B cell (primary cell): ENCODE data around the gene SLC7A6OS. TPM values are rescaled to one million over a fixed set of nuclear protein-coding genes. Genes with fewer than 3 reads are reported as not detected.

Experiments
- ATAC-seq: fragments of 200-7000 bp; cut with Tn5 transposase; one replicate; pipeline ENCODE4 v1.10.0; 2021; ENCODE audit warnings: low read depth, mild to moderate bottlenecking, moderate number of reproducible peaks, moderate library complexity
- CTCF ChIA-PET: fragments of 350-600 bp; sonication (Branson Sonifier 250); formaldehyde crosslinking; loops from one replicate; lab custom pipeline; 2021; ENCODE audit warnings: antibody characterized with exemption, inconsistent platforms; lab: Charles Lee
- POLR2A ChIA-PET: fragments of 350-600 bp; sonication (Branson Sonifier 250); formaldehyde crosslinking; loops from one replicate; lab custom pipeline; 2021; ENCODE audit warnings: antibody characterized with exemption; lab: Charles Lee
- DNase-seq: peaks from one replicate; pipeline ENCODE4 v3.0.0; 2013
- H2AFZ ChIP-seq: 2 replicates; pipeline ENCODE4 v1.6.1; 2012; ENCODE audit warnings: mild to moderate bottlenecking, low read depth, low read length; ENCODE audit not compliant: insufficient read depth, poor library complexity, severe bottlenecking
- H3K27ac ChIP-seq, 2 donors: 1 replicate in 1 of 2; 2 replicates in 1 of 2; pipeline ENCODE4 v1.5.1; 2012 to 2013; ENCODE audit warnings: low read length in 2 of 2, mild to moderate bottlenecking in 2 of 2, moderate library complexity in 1 of 2
- H3K27me3 ChIP-seq, 4 experiments: fragments of 200-600 bp in 1 of 4; sonication (generic) in 1 of 4; replicated peaks in 1 of 4; 1 replicate in 2 of 4; 2 replicates in 2 of 4; pipeline versions ENCODE4 v1.6.1 to v1.7.0; 2013 to 2016; ENCODE audit warnings: low read length in 3 of 4, mild to moderate bottlenecking in 2 of 4, mixed read lengths in 1 of 4, moderate library complexity in 1 of 4; ENCODE audit not compliant: insufficient read depth in 4 of 4, control insufficient read depth in 3 of 4; ENCODE audit errors: control extremely low read depth in 1 of 4
- H3K36me3 ChIP-seq, 2 experiments: replicated peaks in 1 of 2; 1 replicate in 1 of 2; 2 replicates in 1 of 2; pipeline versions ENCODE4 v1.6.1 to v1.7.1; 2013; ENCODE audit warnings: low read length in 1 of 2; ENCODE audit not compliant: insufficient read depth in 2 of 2, control insufficient read depth in 1 of 2; ENCODE audit errors: control extremely low read depth in 1 of 2, extremely low read depth in 1 of 2
- H3K4me1 ChIP-seq, 2 donors: fragments of 200-600 bp in 1 of 2; sonication (generic) in 1 of 2; 1 replicate in 1 of 2; 2 replicates in 1 of 2; pipeline versions ENCODE4 v1.5.1 to v1.6.1; 2013 to 2017; ENCODE audit warnings: low read length in 2 of 2; ENCODE audit not compliant: control insufficient read depth in 2 of 2, insufficient read depth in 2 of 2
- H3K4me2 ChIP-seq: replicated peaks from 2 replicates; pipeline ENCODE3; 2012; ENCODE audit warnings: mild to moderate bottlenecking, low read depth, low read length; ENCODE audit not compliant: poor library complexity, severe bottlenecking
- H3K4me3 ChIP-seq, 5 experiments: fragments of 200-600 bp in 1 of 5; sonication (generic) in 1 of 5; 1 replicate in 3 of 5; 2 replicates in 2 of 5; pipeline versions ENCODE4 v1.5.1 to v1.7.0; 2011 to 2016; ENCODE audit warnings: low read length in 4 of 5, mild to moderate bottlenecking in 4 of 5, low read depth in 2 of 5, control low read depth in 1 of 5, moderate library complexity in 1 of 5; ENCODE audit not compliant: insufficient read depth in 1 of 5; ENCODE audit errors: control extremely low read depth in 1 of 5, extremely low read depth in 1 of 5
- H3K79me2 ChIP-seq: fragments of 200-600 bp; sonication (generic); one replicate; pipeline ENCODE4 v1.6.0; 2016; ENCODE audit warnings: low read length; ENCODE audit not compliant: control insufficient read depth, insufficient read depth
- H3K9ac ChIP-seq: fragments of 200-600 bp; sonication (generic); 2 replicates; pipeline ENCODE4 v1.6.1; 2017; ENCODE audit warnings: mild to moderate bottlenecking, low read length, moderate library complexity
- H3K9me3 ChIP-seq, 3 donors: one replicate each; pipeline versions ENCODE4 v1.6.1 to v1.7.1; 2013; ENCODE audit warnings: low read length in 2 of 3; ENCODE audit not compliant: control insufficient read depth in 2 of 3, insufficient read depth in 1 of 3; ENCODE audit errors: control extremely low read depth in 1 of 3
- H4K20me1 ChIP-seq: 2 replicates; pipeline ENCODE4 v1.6.0; 2012; ENCODE audit warnings: mild to moderate bottlenecking, low read length; ENCODE audit not compliant: insufficient read depth, control insufficient read depth, poor library complexity, severe bottlenecking
- H3K27ac Mint-ChIP-seq: one replicate; pipeline ENCODE4 v1.8.0; 2021; ENCODE audit warnings: mixed read lengths
- H3K27me3 Mint-ChIP-seq: one replicate; pipeline ENCODE4 v1.8.0; 2021; ENCODE audit warnings: mixed read lengths
- H3K4me1 Mint-ChIP-seq: one replicate; pipeline ENCODE4 v1.8.0; 2021; ENCODE audit warnings: mixed read lengths
- H3K4me3 Mint-ChIP-seq: one replicate; pipeline ENCODE4 v1.8.0; 2021; ENCODE audit warnings: mixed read lengths
- H3K9me3 Mint-ChIP-seq: one replicate; pipeline ENCODE4 v1.8.0; 2022; ENCODE audit warnings: mixed read lengths; ENCODE audit not compliant: insufficient read depth
- EZH2 ChIP-seq: IDR thresholded peaks from 2 replicates; pipeline ENCODE4 v1.6.1; 2012; ENCODE audit warnings: borderline replicate concordance, low read depth, mild to moderate bottlenecking, moderate library complexity, low read length; ENCODE audit not compliant: insufficient read depth, poor library complexity, severe bottlenecking
- WGBS: methylation state at CpG from one replicate; pipeline ENCODE4 v1.1.5; 2013; ENCODE audit warnings: missing lambda C conversion rate; ENCODE audit not compliant: insufficient coverage; 5-methylcytosine and 5-hydroxymethylcytosine counted together
- intact Hi-C: fragments of 100-400 bp; cut with micrococcal nuclease; formaldehyde crosslinking; loops from one replicate; pipeline ENCODE4 v1.10.0; 2022
- polyA minus RNA-seq: library from RNA; depleted of rRNA, polyadenylated mRNA; stranded (reverse); fragments of >200 nt; gene quantifications from 2 replicates; pipeline ENCODE4 v1.2.3, GENCODE V29; 2012
- polyA plus RNA-seq: library from polyadenylated mRNA; depleted of rRNA; stranded (reverse); fragments of >200 nt; gene quantifications from 2 replicates; pipeline ENCODE4 v1.2.3, GENCODE V29; 2012
- total RNA-seq, 2 donors: library from RNA; stranded (reverse); fragments of 120-200 nt in 1 of 2; gene quantifications; 1 replicate in 1 of 2; 2 replicates in 1 of 2; pipeline versions ENCODE4 v1.2.3 to v1.2.4, GENCODE V29; 2013 to 2022
- TF ChIP-seq, protein P1 (sequence below): fragments of 200-600 bp; IDR thresholded peaks from one replicate; pipeline ENCODE4 v1.8.0; 2022; ENCODE audit warnings: antibody characterized with exemption, mild to moderate bottlenecking

Gene SLC7A6OS
- total RNA-seq (52.0 and 54.1 TPM in 2 replicates), polyA plus RNA-seq (5.9 and 9.9 TPM in 2 replicates), polyA minus RNA-seq (13.9 and 16.7 TPM in 2 replicates)
- total RNA-seq (2013): 27.2 TPM

GRCh38 chr16:68310774-68311511 lies at the start of gene SLC7A6OS, which contains the start of gene PRMT7:
Gene SLC7A6OS (minus strand): TSS chr16:68310946. CDS start chr16:68310926, 20 bp downstream.
Gene PRMT7 (plus strand): TSS chr16:68311019. CDS start chr16:68315980, 4,961 bp downstream.
- H3K9ac ChIP-seq: peak within 1 kb of the TSS; percentile 93
- ChIA-PET POLR2A (interaction anchor here (0.5 to 1.8 kb wide), 15 partner anchors 9 to 1564 kb away, joined by 3 to 20 read pairs (median 3); partner anchors contain the start of genes PLA2G15 and SLC7A6), CTCF (interaction anchor here (0.6 to 10.3 kb wide), 14 partner anchors 11 to 70 kb away, joined by 3 to 185 read pairs (median 7); partner anchors contain the start of gene SLC7A6)
- intact Hi-C loops: loop anchor here (1.0 to 2.0 kb wide), 7 partner anchors 17 to 138 kb away; partner anchors contain the start of genes PLA2G15, SLC7A6 and SMPD3
- peak within 1 kb of the TSS; percentile 76 to 96 (median 94) for H3K4me3 ChIP-seq
- WGBS: under 1% methylated on average over 62 of the region's 62 CpGs
- H3K4me3 Mint-ChIP-seq: peak within 1 kb of the TSS; percentile 98
- no peak for TF ChIP-seq EZH2
- TF ChIP-seq, protein P1, sequence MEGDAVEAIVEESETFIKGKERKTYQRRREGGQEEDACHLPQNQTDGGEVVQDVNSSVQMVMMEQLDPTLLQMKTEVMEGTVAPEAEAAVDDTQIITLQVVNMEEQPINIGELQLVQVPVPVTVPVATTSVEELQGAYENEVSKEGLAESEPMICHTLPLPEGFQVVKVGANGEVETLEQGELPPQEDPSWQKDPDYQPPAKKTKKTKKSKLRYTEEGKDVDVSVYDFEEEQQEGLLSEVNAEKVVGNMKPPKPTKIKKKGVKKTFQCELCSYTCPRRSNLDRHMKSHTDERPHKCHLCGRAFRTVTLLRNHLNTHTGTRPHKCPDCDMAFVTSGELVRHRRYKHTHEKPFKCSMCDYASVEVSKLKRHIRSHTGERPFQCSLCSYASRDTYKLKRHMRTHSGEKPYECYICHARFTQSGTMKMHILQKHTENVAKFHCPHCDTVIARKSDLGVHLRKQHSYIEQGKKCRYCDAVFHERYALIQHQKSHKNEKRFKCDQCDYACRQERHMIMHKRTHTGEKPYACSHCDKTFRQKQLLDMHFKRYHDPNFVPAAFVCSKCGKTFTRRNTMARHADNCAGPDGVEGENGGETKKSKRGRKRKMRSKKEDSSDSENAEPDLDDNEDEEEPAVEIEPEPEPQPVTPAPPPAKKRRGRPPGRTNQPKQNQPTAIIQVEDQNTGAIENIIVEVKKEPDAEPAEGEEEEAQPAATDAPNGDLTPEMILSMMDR: peak; percentile 36
- H3K36me3 ChIP-seq: peaks cover 4 to 29% of the 10 kb centered on the region in 2 experiments
- no peaks in the 10 kb centered on the region for H3K9me3 ChIP-seq
- H3K79me2 ChIP-seq: peaks cover 93% of the 10 kb centered on the region
- H4K20me1 ChIP-seq: peaks cover 32% of the 10 kb centered on the region
- ATAC-seq (peak; percentile 99), DNase-seq (peak; percentile 94)
- no peaks in the 10 kb centered on the region for H3K27me3 Mint-ChIP-seq
- H3K27ac Mint-ChIP-seq: peak within 1 kb of the TSS; percentile 96
- peaks cover 37% of the 10 kb centered on the region for H3K4me1 Mint-ChIP-seq
- H3K4me2 ChIP-seq: peak within 1 kb of the TSS; percentile 83
- H3K27ac ChIP-seq: peak within 1 kb of the TSS; percentile 59 to 76
- H3K27me3 ChIP-seq: no peaks in the 10 kb centered on the region
- H3K4me1 ChIP-seq: peaks cover 20 to 24% of the 10 kb centered on the region in 2 donors
- H2AFZ ChIP-seq: peak within 1 kb of the TSS; percentile 91
- no peaks in the 10 kb centered on the region for H3K9me3 Mint-ChIP-seq
